NCI-H2227 (cell line): ENCODE data around the gene HDAC4.

Experiments used
- DNase-seq: peaks from one replicate; lab custom pipeline; 2025; ENCODE audit not compliant: unreplicated experiment; lab: John Stamatoyannopoulos, UW

Gene HDAC4

DNA sequence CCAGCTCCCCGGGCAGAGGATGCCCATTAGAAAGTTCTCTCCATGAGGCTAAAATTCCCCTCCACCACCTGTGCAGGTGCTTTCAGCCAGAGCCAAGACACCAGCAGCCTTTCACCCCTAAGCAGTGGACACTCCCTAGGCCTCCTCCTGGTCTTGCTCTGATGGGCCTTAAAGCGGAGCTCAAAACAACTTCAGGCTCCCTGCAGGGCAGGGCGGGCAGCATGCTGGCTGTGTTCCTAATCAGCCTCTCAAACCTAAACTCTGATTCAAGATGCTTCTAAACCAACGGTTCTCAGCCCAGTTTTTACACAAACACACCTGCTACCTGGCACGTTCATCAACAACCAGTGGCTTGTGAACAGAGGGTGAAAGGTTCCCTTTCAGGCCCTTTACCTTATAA is 298.6 kb downstream of the HDAC4 start:
- no peak for DNase-seq

- no peak for DNase-seq
These were observed 299.0 kb downstream of the HDAC4 start for GRCh38 chr2:239101807-239102206.

DNA sequence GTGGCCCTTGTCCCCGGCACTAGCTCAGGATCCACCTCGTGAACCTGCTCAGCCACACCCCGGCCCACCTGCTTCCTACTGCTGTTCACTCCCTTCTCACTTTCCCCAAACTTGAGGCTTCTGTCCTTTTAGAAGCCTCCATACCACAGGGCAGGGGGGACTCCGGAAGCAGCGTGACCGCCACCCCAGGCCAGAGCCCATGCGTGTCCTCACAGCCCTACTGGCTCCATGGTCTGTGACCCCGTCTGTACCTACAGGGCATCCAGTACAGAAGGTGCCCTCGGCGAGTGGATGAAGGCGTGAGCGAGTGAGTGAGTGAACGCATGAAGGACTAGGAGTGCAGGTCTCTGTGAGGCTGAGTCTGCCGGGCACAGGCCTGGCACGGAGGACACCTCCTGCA is 299.7 kb downstream of the HDAC4 start:
- no peak for DNase-seq

DNA sequence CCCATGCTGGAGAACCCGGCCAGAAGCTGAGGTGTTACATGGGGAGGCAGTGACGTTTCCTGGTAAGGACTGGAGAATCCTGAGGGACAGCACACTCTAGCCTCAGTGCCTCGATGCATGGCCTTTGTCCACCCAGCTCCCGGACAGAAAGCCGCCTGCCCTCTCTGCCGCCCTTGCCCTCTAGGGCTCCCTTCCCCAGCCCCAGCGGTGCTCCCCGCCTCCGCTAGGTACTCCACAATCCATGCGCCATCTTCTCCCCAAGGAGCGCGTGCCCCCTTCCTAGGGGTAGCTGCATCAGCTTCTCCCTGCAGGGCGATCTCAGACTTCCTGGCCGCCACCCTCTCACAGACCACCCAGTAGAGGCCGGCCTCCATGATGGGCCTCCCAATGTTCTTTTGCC is 301.3 kb downstream of the HDAC4 start:
- DNase-seq: no peak

GRCh38 chr2:239098288-239098970 is 302.4 kb downstream of the HDAC4 start:
- no peak for DNase-seq

GRCh38 chr2:239097428-239097696 is 303.5 kb downstream of the HDAC4 start:
- DNase-seq: no peak

GRCh38 chr2:239096676-239097427 is 304.0 kb downstream of the HDAC4 start:
- no peak for DNase-seq

DNA sequence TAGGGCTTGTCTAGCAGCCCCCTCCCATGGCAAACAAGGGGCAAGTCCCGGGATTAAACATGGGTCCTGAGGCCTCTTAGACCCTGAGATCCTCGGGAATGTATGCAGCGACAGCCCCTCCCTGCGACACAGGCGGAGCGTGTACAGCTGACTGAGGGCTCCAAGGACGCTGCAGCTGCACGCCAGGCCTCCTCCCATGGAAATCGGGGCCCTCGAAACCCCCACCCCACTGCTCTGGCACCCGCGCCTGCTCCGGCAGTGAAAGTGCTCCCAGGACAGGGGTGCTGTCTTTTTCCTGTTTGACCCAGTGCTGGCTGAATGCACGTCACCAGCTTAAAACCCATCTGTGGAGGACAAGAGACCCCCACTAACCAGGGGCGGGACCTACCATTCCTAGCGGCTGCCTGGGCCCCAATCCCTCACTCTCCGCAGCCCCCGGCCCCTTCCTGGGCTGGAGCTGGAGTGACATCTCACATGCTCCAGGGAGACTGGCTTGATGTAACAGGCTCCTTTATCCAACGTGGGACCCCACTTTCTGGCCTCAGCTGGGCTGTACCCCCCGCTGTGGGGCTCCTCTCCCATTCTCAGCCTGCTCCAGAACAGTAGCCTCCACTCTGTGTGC is 305.2 kb downstream of the HDAC4 start:
- DNase-seq: no peak

DNA sequence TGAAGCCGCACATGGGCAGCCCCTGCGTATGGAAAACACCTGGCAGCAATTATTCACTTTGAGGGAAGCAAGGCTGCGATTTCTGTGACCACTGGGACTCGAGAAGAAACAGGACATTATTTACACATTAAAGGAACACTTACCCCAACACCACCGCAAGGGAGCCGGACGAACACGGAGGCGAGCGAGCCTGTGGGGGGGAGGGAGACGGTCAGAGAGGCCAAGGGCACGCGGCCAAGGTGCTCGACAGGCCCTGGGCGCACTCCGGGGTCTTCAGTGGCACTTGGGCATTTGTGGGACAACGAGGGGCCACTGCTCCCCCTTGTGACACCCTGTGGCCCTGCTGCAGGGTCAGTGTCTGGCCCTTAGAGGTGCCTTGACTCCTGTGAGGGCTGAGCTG is 306.0 kb downstream of the HDAC4 start:
- DNase-seq: no peak

- no peak for DNase-seq
These were observed 306.9 kb downstream of the HDAC4 start for GRCh38 chr2:239093952-239094351.

GRCh38 chr2:239093542-239093941 is 307.3 kb downstream of the HDAC4 start:
- no peak for DNase-seq

DNA sequence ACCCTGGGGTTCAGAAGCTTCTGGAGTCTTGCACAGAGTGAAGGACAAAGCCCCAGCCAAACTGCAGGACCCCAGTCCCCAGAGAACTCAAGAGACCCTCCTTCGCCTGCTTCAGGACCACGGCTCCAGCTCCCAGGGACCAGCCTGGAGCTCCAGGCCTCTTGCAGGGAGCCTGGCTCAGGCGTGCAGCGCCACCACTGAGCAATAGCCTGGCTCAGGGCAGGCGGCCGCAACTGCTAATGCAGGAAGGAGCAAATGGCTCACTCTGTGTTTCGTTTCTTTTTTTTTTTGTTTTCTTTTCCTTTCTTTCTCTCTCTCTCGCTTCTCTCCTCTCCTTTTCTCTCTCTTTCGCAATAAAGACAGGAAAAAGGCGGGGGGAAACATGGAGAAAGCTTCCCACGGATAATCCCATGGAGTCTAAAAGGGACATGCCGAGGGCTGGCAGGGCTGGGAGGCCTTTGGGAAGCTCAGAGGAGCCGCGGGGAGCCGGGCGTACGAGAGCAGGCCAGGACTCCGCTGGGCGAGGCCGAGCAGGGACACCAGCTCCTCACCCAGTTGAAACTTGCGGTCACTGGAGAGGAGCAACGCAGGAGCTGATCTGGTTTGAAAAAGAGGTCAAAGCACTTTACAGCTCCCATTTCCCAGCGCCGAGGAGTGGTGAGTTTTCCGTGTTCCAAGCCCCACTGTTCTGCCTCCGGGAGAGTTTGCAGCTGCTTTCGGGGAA is 308.1 kb downstream of the HDAC4 start:
- no peak for DNase-seq

DNA sequence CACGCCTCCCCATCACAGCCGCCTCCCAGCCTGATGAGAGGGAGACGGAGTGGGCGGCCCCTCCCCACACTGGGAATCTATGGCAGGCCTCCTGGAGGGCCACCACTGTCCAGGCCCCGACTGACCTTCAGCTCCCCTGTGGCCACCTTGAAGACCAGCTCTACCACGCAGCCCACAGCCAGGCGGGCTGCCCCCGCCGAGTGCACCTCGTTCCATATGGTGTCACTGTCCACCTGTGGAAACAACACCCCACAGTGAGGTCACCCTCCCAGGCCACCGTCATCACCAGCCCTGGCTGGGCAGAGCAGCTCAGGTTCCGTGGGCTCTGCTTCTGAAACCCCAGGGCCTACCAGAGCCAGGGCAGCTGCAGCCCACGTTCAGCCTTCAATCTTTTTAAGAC is 310.9 kb downstream of the HDAC4 start:
- no peak for DNase-seq

- DNase-seq: no peak
These were observed 313.6 kb downstream of the HDAC4 start for GRCh38 chr2:239087046-239087710.

GRCh38 chr2:239086325-239087020 is 314.3 kb downstream of the HDAC4 start:
- DNase-seq: no peak

DNA sequence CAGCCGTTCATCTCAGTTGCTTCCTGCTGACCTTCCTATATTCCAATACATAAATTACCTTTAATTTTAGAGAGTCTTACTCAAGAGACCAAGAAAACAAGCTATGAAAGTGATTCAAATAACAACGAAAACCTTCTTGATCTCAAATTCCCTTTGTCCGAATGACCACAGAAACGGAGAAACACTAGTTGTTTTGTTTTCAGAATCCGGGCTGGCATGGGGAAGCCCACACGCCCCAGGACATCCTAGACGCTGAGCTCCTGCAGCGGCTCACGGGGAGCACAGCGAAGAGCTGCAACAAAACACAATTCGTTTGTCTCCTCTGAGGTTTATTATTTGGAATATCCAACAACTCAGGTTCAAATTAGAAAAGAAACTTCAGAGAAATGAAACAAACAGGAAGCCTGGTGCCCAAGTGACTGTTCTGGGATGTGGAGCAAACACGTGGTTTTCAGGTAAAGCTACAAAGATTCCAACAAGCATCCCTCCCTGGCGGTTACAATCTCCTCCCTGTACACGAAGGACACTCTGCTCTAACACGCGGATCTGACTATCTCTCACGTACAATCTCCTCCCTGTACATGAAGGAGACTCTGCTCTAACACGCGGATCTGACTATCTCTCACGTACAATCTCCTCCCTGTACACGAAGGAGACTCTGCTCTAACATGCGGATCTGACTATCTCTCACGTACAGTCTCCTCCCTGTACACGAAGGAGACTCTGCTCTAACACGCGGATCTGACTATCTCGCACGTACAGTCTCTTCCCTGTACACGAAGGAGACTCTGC is 315.4 kb downstream of the HDAC4 start:
- no peak for DNase-seq

DNA sequence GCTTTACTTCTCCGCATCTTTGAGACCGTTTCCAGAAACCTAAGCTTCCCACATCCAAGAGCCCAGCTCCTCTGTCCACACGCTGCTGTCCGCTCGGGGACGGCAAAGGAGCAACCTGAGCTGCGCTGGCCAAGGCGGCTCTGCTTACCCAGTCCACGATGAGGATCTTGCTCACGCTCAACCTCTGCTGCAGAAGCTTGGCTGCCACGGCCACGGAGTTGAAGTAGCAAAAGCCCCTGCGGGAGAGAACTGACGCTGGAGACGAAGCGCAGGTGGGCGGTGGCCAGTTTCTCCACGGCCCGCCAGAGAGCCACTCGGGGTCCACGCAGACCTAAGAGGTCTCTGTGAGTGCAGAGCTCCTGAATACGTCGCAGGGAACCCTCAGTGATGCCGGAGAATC is 316.8 kb downstream of the HDAC4 start:
- no peak for DNase-seq

GRCh38 chr2:239082425-239082824 is 318.4 kb downstream of the HDAC4 start:
- DNase-seq: no peak

- DNase-seq: no peak
These were observed 319.2 kb downstream of the HDAC4 start for GRCh38 chr2:239081622-239082021.

GRCh38 chr2:239081046-239081445 is 319.8 kb downstream of the HDAC4 start:
- no peak for DNase-seq
